Omental fat pad (tissue), 4 donors: ENCODE data around the gene EFHD2. TPM values are rescaled to one million over a fixed set of nuclear protein-coding genes. Genes with fewer than 3 reads are reported as not detected.

Experiments
- ATAC-seq: fragments of 150-250 bp; one replicate; pipeline ENCODE4 v1.9.1; 2016; ENCODE audit warnings: mild to moderate bottlenecking, moderate library complexity; ENCODE audit not compliant: low FRiP score
- DNase-seq: peaks from one replicate; pipeline ENCODE4 v3.0.0-alpha.2; 2019; ENCODE audit warnings: low spot score
- CTCF ChIP-seq, 3 donors: fragments of 450-650 bp; IDR thresholded peaks; one replicate each; pipeline ENCODE4 v1.5.1; 2016 to 2017; ENCODE audit warnings: antibody characterized with exemption in 3 of 3, mild to moderate bottlenecking in 3 of 3, moderate library complexity in 2 of 3
- total RNA-seq, 4 donors: library from RNA; depleted of rRNA; stranded (reverse); fragments of >200 nt; gene quantifications; one replicate each; pipeline ENCODE4 v1.1.0, GENCODE V29; 2016

EFHD2 gene
- total RNA-seq, 4 donors from 2014 or later: 35.6 to 120 (median 54.4) TPM

GRCh38 chr1:15442119-15442518 lies 32.4 kb downstream of the EFHD2 start:
- TF ChIP-seq CTCF (IDR thresholded peaks at IDR 0.05): no peak

GRCh38 chr1:15442759-15443158 lies 33.1 kb downstream of the EFHD2 start:
- TF ChIP-seq CTCF (IDR thresholded peaks at IDR 0.05): no peak
- ATAC-seq: no peak

More at GRCh38 chr1:15442119-15442518, 32.4 kb downstream of the EFHD2 start:
- ATAC-seq (no peak), DNase-seq (no peak)

GRCh38 chr1:15443281-15443680 lies 33.6 kb downstream of the EFHD2 start:
- TF ChIP-seq CTCF (IDR thresholded peaks at IDR 0.05): no peak
- ATAC-seq (no peak), DNase-seq (no peak)

More at GRCh38 chr1:15442759-15443158, 33.1 kb downstream of the EFHD2 start:
- no peak for DNase-seq

- DNase-seq (no peak), ATAC-seq (no peak)
- no peak for TF ChIP-seq CTCF (IDR thresholded peaks at IDR 0.05)
These were observed 35.0 kb downstream of the EFHD2 start for GRCh38 chr1:15444468-15445389.

GRCh38 chr1:15445390-15446122 lies 35.9 kb downstream of the EFHD2 start:
- ATAC-seq (no peak), DNase-seq (no peak)
- no peak for TF ChIP-seq CTCF (IDR thresholded peaks at IDR 0.05)

- TF ChIP-seq CTCF (IDR thresholded peaks at IDR 0.05): no peak
- ATAC-seq: no peak
- no peak for DNase-seq
These were observed 36.5 kb downstream of the EFHD2 start for GRCh38 chr1:15446212-15446611.
